GM12892 (cell line): ENCODE results near the gene VDAC1.

Experiments
- DNase-seq: peaks from one replicate; pipeline ENCODE4 v3.0.0; 2011; ENCODE audit not compliant: insufficient read length
- FAIRE-seq: peaks from 2 replicates; lab custom pipeline; 2011; peaks lifted over from hg19 to GRCh38; lab: Jason Lieb, UNC
- POLR2A ChIP-seq: IDR thresholded peaks from 2 replicates; pipeline ENCODE4 v1.6.1; 2011; ENCODE audit warnings: low read depth, low read length, control low read depth
- POLR2AphosphoS5 ChIP-seq: IDR thresholded peaks from 2 replicates; pipeline ENCODE4 v1.6.1; 2011; ENCODE audit warnings: low read depth, low read length, control low read depth
- TAF1 ChIP-seq: IDR thresholded peaks from 2 replicates; pipeline ENCODE4 v1.6.1; 2011; ENCODE audit warnings: low read depth, mild to moderate bottlenecking, control low read depth, low read length, borderline replicate concordance

The VDAC1 gene

GRCh38 chr5:133969654-133970324 is 35.0 kb downstream of the VDAC1 start:
- FAIRE-seq (peak; percentile 75), DNase-seq (no peak)
- TF ChIP-seq POLR2AphosphoS5 (no peak), TAF1 (no peak), POLR2A (no peak)

DNA sequence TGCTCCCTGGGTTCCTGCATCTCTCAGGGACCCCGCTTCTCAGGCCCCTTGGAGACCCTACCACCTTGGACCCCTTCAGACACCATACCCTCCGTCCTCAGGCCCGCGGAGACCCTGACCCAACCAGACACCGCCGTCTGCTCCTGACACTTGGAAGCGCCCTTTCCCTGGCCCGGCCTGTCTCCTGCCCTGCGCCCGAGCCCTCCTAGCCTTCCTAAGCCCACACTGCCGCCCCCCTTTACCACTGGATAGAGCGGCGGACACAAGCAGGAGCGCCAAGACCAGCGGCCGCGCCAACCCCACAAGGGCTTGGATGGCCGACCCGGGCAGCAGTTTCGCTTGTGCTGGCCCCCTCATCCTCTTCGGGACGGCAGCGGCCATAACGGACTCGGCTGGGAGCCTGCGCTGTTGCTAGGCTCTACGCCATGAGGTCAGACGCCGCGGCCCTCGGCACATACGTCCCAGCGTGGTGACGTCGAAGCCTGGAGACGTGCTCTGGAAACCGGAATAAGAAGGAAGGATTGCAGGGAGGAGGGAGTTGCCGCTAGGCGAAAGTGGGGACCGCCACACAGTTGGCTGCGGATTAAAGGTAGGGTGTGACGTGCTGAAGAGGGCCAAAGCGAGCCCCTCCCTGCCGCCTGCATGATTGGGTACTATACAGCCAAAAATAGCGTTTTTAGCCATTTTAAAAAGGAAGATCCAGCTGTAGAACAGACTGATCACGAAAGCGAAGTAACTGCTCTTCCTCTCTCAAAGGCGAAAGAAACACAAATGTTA is 36.4 kb downstream of the VDAC1 start, which contains the start of gene C5orf15:
Gene C5orf15 (minus strand): TSS at position 422 of the 777 bp plus-strand sequence. CDS start 41 bp downstream, at position 381.
- TF ChIP-seq TAF1 (peak; percentile 60), POLR2AphosphoS5 (peak; percentile 76), POLR2A (peak; percentile 86; the same call in 1 of the 2 replicates)
- peak; percentile 75 for DNase-seq
- FAIRE-seq: peak; percentile 97

DNA sequence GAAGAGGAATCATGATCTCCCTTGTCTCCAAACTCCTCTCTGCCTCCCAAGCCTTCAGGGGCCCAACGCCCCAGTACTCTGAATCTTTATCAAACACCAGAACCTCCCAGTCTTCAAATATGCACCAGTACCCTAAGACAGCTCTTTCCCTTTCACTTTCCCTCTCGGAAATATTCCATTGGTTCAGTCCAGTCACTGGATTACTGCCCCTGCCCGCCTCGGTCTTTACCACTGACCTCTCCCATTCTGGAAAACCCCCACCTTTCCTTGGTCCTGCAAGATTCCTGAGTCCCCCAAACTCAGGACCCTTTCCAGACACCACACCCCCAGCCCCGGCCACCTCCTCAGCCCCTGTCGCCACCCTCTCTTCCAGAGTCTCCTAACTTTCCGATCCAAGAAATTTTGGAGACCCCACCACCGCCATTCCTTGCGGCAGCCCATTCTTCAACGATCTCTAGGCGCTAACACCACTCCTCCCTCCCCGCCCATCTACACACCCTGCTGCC is 37.0 kb downstream of the VDAC1 start:
- TF ChIP-seq POLR2A: no peak
- no peak for TF ChIP-seq POLR2AphosphoS5
- TF ChIP-seq TAF1: no peak
- DNase-seq (no peak), FAIRE-seq (no peak)

DNA sequence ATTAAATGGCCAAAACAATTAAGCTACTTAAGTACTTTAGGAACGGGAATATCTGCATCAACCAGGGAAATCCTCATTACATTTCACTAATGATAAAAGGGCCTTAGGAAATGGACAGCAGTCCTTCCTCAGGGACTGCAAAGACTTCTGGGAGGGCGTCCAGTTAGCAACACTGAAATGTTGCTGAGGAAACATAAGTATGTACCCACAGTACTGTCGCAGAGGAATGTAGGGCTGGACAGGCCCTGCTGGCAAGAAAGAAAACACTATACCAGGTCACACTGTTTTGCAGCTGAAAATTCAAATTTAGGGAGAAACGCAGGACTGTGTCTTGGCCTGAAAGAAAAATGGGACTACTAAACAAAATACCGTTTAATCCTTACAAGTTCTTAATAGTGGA is 37.7 kb downstream of the VDAC1 start:
- TF ChIP-seq TAF1 (no peak), POLR2A (no peak), POLR2AphosphoS5 (no peak)
- FAIRE-seq (peak; percentile 14), DNase-seq (no peak)

- TF ChIP-seq POLR2A (no peak), TAF1 (no peak), POLR2AphosphoS5 (no peak)
- FAIRE-seq (no peak), DNase-seq (no peak)
Observed at GRCh38 chr5:133966090-133966489, 38.7 kb downstream of the VDAC1 start.

DNA sequence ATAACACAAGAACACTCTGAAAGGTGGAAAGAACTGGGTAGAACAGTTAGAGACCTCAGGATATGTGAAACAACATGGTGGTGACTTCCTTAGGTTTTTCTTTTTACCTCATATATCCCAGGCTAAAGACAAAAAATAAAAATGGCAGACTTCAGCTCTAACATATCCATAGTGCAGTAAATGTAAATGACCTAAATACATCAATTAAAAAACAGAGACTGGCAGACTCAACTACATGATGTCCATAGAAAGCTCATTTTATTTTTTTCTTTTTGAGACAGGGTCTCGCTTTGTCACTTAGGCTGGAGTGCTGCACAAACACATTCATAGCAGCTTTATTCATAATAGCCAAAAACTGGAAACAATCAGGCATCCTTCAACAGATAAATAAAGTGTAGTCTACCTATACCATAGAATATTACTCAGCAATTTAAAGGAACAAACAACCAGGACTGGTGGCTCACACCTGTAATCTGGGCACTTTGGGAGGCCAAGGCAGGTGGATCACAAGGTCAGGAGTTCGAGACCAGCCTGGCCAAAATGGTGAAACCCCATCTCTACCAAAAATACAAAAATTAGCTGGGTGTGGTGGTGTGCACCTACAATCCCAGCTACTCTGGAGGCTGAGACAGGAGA is 41.2 kb downstream of the VDAC1 start:
- DNase-seq (no peak), FAIRE-seq (no peak)
- TF ChIP-seq TAF1: no peak
- no peak for TF ChIP-seq POLR2AphosphoS5
- TF ChIP-seq POLR2A: no peak

DNA sequence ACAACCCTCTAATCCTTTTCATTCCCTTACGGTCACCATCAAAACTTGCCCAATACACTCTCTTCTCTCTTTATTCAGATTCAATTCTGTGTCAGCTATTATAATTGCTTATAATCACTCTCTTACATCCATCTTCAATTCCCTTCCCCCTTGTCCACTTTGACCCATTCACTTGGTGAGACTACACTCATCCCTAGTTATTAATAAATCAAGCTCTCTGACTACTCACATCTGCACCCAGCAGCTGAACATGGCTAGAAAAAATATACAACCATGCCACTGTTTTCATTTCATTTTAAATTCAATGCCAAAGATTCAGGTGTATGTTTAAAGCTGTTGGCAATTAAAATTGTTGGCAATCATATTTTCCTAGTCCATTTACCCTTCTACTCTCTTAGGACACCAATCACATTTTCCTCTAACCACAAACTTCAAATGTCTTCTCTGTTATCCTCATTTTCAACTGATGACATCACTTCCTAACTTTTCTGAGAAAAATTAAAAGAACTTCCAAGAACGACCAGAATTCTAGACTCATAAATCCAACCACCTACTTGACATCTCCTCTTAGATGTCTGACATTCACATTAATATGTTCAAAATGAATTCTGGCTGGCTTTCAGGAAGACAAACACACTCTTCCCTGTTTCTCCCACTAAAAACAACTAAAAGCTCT is 41.8 kb downstream of the VDAC1 start:
- FAIRE-seq (no peak), DNase-seq (no peak)
- TF ChIP-seq POLR2AphosphoS5 (no peak), POLR2A (no peak), TAF1 (no peak)

DNA sequence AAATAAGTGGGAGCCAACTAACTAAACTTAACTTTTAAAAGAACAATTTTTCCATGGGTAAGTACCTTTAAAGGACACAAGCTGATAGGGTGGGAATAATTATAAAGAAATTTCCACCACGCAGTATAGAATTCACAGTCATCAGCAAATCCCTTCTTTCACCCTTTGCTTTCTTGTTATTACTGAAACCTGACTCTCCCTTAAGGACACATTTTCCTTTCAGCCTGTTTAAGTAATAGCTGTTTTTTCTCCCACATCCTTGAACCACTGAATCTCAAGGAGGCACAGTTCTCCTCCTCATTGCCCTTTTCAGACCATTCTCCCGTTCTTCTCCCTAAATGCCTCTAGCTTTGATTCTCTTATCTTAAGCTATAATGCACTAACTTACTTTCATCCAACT is 42.6 kb downstream of the VDAC1 start:
- DNase-seq: no peak
- FAIRE-seq: no peak
- TF ChIP-seq TAF1: no peak
- no peak for TF ChIP-seq POLR2A
- TF ChIP-seq POLR2AphosphoS5: no peak

GRCh38 chr5:133959643-133960042 is 45.1 kb downstream of the VDAC1 start:
- DNase-seq (no peak), FAIRE-seq (peak; percentile 67)
- TF ChIP-seq POLR2A (no peak), TAF1 (no peak), POLR2AphosphoS5 (no peak)

DNA sequence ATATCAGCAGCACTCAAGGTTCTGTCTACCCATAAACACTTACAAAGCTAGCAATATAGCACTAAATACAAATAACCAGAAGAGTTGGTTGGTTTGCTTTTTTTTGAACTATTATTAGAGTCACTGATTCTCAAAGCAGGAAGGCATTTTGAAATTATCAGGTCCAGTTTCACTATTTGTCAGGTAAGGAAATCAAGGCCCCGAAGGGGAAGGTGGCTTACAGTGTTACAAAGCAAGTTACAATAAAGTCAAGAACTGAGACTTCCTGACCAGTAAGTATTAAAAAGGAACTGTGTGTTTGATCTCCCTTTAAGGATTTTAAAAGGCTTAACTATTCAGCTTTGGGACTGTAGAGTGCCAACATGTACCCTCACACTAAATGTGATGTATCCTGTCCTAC is 47.2 kb downstream of the VDAC1 start:
- DNase-seq (no peak), FAIRE-seq (no peak)
- TF ChIP-seq POLR2A (no peak), TAF1 (no peak), POLR2AphosphoS5 (no peak)
